ENCODE data around the gene KNSTRN. TPM values are rescaled to one million over a fixed set of nuclear protein-coding genes. Genes with fewer than 3 reads are reported as not detected.

KNSTRN gene
- total and polyA plus RNA-seq, 2 donors (not counting 3 experiments of a cell fraction or from before 2014, with no cell fraction given), result 24.4 to 61.4 TPM

DNA sequence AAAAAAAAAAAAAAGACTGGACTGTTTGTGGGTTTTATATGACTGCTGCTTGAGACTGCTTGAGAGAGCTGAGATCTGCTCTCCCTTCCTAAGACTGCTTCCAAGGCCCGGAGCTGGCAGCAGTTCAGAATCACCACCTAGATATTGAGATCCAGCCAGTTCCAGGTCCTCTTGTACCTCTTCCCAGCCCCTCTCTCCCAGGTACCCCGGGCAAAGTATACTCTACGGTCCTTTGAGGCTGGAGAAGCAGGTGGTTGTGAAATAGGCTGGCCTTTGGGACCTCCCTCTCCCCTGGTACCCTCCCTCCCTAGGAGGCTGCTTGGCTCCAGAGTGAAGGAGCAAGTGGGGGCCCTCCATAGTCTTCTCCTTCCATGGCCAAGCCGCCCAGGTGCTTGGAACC is 45.7 kb downstream of the KNSTRN start:
- Histone ChIP-seq H3K27me3 (ENCODE audit: control insufficient read depth in 2 of 2, insufficient read depth in 2 of 2, low read length in 2 of 2) (peaks cover 10 to 22% of the 10 kb centered on the region in 2 experiments), H4K20me1 (replicated peaks; ENCODE audit: control insufficient read depth, extremely low read depth, insufficient read depth, low read length) (no peaks in the 10 kb centered on the region), H3K27ac (ENCODE audit: insufficient read depth, low read depth, low read length) (no peak overlapping the region), H2AFZ (ENCODE audit: low read depth, low read length) (no peak overlapping the region), H3K9me3 (replicated peaks; ENCODE audit: control insufficient read depth, insufficient read depth, low read length) (no peaks in the 10 kb centered on the region), H3K9ac (replicated peaks; ENCODE audit: extremely low read depth, insufficient read depth, low read length) (no peak overlapping the region), H3K4me2 (ENCODE audit: insufficient read depth, low read length) (no peak overlapping the region), H3K4me3 (replicated peaks in 1 of 3; ENCODE audit: insufficient read depth in 1 of 3, low read depth in 1 of 3, low read length in 3 of 3) (no peak overlapping the region), H3K4me1 (ENCODE audit: control insufficient read depth, extremely low read depth, insufficient read depth, low read length) (no peaks in the 10 kb centered on the region), H3K79me2 (ENCODE audit: control insufficient read depth, insufficient read depth, low read length) (no peaks in the 10 kb centered on the region), H3K36me3 (ENCODE audit: control insufficient read depth in 2 of 2, extremely low read depth in 1 of 2, insufficient read depth in 2 of 2, low read length in 2 of 2) (no peaks in the 10 kb centered on the region), H3K9me1 (replicated peaks; ENCODE audit: control insufficient read depth, extremely low read depth, insufficient read depth, low read length) (no peaks in the 10 kb centered on the region)
- POLR2A ChIA-PET, result no interaction called here
- FAIRE-seq, result no peak
- dilution Hi-C loops (cut with MboI; ENCODE audit: extremely low pct_ligation_motif_present, low sequenced_read_pairs), result no loop called here
- intact Hi-C loops (cut with micrococcal nuclease), result no loop called here
- BruUV-seq (replicated peaks), result no TSS peak
- TF ChIP-seq JUN (IDR thresholded peaks at IDR 0.05; ENCODE audit: borderline replicate concordance, insufficient read depth, insufficient read length, low read depth), result no peak
- TF ChIP-seq, protein P1, sequence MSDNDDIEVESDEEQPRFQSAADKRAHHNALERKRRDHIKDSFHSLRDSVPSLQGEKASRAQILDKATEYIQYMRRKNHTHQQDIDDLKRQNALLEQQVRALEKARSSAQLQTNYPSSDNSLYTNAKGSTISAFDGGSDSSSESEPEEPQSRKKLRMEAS (IDR thresholded peaks at IDR 0.05; ENCODE audit: insufficient read depth, insufficient read length), result no peak
- no peak for TF ChIP-seq POLR2AphosphoS5 (IDR thresholded peaks at IDR 0.05; ENCODE audit: insufficient read depth, low read depth, low read length)
- TF ChIP-seq MYC (IDR thresholded peaks at IDR 0.05; ENCODE audit: low read depth, low read length), result no peak
- TF ChIP-seq GATA2 (IDR thresholded peaks at IDR 0.05; ENCODE audit: insufficient read depth, insufficient read length, low read depth, low read length), result no peak
- TF ChIP-seq FOS (IDR thresholded peaks at IDR 0.05; ENCODE audit: borderline replicate concordance, insufficient read depth, low read length), result no peak
- TF ChIP-seq EZH2 (IDR thresholded peaks at IDR 0.05; ENCODE audit: borderline replicate concordance, low read depth, low read length, severe bottlenecking), result no peak
- TF ChIP-seq, protein P2, sequence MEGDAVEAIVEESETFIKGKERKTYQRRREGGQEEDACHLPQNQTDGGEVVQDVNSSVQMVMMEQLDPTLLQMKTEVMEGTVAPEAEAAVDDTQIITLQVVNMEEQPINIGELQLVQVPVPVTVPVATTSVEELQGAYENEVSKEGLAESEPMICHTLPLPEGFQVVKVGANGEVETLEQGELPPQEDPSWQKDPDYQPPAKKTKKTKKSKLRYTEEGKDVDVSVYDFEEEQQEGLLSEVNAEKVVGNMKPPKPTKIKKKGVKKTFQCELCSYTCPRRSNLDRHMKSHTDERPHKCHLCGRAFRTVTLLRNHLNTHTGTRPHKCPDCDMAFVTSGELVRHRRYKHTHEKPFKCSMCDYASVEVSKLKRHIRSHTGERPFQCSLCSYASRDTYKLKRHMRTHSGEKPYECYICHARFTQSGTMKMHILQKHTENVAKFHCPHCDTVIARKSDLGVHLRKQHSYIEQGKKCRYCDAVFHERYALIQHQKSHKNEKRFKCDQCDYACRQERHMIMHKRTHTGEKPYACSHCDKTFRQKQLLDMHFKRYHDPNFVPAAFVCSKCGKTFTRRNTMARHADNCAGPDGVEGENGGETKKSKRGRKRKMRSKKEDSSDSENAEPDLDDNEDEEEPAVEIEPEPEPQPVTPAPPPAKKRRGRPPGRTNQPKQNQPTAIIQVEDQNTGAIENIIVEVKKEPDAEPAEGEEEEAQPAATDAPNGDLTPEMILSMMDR (IDR thresholded peaks at IDR 0.05; ENCODE audit: extremely low read depth in 1 of 2, insufficient read depth in 1 of 2, low read depth in 1 of 2, low read length in 2 of 2), result no peak
- no peak for TF ChIP-seq POLR2A (IDR thresholded peaks at IDR 0.05; ENCODE audit: low read depth, low read length)
- DNase-seq (ENCODE audit: low read depth, low spot score), result no peak
- CTCF ChIA-PET, result interaction anchor here (1.0 to 2.0 kb wide), 3 partner anchors 13 to 105 kb away, joined by 3 to 8 read pairs (median 4); partner anchors contain the start of gene BAHD1
